Measurements from ENCODE around the gene DPYSL4.
"Not testable (repeated sequence)": the region's sequence is repeated elsewhere in the genome, so short reads cannot be mapped to it uniquely, and the experiment has no call there.

The DPYSL4 gene

GRCh38 chr10:132150777-132151176, 36.0 kb upstream of the DPYSL4 start:
- DNase-seq, result no peak

DNA sequence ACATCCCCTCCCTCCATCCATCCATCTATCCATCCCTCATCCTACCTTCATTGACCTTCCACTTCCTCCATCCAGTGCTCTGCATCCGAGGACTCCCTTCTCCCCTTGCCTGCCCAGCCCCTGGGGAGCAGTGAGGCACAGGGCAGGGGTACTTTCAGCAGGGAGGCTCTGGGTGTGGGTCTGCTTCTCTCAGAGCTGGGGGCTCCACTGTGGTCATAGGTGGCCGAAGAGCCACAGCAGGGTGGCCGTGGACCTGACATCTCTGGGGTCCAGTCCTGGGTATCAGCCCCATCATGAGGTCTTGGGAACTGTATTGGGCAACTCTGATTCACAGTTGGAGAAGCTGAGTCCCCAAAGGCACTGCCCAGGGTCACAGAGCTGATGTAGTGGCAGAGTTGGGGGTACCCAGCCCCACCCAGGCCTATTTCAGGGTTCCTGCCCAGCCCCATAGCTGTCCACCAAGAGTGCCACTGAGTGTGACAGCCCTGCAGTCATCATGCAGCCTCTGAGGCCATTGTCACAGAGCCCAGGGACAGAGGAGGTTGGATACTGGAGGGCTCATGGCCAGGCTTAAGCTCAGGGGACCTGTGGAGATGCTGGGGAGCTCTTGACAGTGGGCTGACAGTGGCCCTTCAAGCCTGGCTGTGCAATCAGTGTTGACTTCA, 35.3 kb upstream of the DPYSL4 start:
- DNase-seq, result no peak

DNA sequence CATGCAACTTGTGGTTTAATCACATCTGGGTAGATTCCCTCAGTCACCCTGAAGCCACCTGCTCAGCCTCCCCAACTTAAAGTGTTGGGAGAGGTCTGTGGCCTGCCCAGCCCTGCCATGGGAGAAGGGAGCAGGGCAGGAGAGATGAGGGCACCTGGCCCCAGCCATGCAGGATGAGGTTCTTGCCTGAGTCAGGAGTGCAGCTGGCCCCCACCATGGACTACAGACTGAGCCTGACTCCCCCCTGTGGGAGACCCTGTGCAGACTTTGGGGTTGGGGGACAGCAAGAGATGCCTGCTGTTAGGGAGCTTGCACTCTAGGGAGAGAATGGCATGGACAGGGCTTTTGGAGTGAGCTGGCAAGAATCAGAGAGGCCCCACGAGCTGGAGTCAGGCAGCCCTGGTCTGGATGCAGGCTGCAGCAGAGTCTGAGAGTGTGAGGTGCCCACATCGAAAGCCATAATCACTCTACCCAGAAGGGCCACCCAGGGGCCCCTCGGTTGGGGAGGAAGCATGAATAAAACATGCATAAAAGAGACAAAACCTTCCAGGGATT, 34.7 kb upstream of the DPYSL4 start:
- DNase-seq, result no peak

DNA sequence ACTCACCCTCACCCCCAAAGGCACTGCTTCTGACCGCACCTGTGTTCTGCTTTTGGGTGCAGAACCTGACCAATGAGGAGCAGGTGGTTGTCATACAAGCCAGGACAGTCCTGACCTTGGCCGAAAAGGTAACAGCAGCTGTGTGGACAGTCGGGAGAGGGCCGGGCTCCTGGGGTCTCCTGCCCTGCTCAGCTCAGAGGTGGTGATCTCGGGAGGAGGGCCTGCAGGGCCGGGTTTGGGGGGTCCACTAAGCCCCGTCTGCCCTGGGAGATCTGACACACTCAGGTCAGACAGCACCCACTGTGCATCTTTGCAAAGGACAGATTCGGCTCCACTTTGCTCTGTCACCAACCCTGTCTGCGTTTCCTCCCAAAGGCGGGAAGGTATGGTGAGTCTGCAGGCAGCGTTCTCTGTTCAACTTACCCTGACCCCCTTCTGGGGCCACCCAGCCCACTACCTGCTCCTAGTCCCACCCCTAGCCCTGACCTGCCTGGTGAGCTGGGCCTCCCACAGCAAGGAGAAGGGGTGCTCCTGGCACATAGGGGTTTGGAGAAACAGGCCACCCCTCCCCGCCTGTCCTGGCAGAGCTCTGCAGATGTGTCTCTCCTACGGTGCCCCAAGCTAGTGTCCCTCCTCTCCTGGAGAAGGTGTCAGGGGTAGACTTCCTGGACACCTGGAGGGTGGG, 33.7 kb upstream of the DPYSL4 start:
- no peak for DNase-seq

- no peak for DNase-seq
Measured at GRCh38 chr10:132153616-132154217, 33.0 kb upstream of the DPYSL4 start.

DNA sequence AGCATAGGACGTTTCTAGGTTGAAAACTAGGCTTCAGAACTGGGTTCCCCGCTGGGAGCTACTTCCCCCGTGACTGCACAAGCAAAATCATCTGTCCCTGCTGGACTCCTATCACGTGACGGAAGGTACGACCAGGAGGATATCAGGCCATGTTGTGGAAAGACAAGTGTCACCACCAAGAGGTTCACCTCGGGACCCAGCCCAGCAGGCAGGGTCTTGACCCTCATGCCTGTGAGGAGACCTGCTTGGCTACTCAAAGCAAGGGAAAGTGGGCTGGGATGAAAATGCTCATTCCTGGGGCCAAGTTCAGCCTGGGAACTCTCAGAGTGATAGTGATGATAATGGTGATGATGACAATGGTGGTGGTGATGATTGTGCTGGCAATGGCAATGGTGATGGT, 32.3 kb upstream of the DPYSL4 start:
- no peak for DNase-seq

- DNase-seq, result no peak
Measured at GRCh38 chr10:132154931-132155330, 31.8 kb upstream of the DPYSL4 start.

DNA sequence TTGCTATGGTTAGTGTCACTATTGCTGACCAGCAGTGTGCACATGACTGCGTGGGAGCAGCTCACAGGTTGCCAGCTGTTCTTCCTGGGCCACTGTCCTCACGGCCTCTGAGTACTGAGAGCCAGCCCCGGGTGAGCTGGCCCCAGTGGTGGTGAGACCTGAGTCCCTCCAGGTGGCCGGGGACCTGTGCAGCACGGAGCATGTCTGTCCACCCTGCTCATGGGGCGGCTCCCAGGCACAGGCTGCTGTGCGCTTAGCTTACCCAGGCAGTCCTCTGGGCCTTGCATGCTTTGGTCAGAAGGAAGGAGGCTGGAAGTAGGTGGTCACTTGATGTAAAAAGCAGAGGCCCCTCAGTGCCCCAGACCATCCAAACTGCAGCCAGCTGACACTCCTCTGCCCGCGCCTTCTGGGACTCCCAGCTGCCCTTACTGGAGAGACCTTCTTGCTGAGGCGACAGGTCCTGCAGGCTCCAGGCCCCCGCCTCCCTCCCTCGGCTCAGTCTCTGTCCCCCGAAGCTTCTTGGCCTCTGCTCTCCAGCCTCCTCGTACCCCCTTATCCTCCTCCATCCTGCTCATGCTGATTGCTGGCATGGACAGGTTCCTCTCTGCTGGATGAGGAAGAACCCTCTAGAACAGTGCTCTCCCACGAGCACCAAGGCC, 30.9 kb upstream of the DPYSL4 start:
- DNase-seq, result no peak

- no peak for DNase-seq
Measured at GRCh38 chr10:132156382-132156781, 30.4 kb upstream of the DPYSL4 start.

- no peak for DNase-seq
Measured at GRCh38 chr10:132157101-132157500, 29.6 kb upstream of the DPYSL4 start.

GRCh38 chr10:132158122-132158741, 28.5 kb upstream of the DPYSL4 start:
- DNase-seq, result no peak

GRCh38 chr10:132158823-132159222, 27.9 kb upstream of the DPYSL4 start:
- DNase-seq, result no peak

DNA sequence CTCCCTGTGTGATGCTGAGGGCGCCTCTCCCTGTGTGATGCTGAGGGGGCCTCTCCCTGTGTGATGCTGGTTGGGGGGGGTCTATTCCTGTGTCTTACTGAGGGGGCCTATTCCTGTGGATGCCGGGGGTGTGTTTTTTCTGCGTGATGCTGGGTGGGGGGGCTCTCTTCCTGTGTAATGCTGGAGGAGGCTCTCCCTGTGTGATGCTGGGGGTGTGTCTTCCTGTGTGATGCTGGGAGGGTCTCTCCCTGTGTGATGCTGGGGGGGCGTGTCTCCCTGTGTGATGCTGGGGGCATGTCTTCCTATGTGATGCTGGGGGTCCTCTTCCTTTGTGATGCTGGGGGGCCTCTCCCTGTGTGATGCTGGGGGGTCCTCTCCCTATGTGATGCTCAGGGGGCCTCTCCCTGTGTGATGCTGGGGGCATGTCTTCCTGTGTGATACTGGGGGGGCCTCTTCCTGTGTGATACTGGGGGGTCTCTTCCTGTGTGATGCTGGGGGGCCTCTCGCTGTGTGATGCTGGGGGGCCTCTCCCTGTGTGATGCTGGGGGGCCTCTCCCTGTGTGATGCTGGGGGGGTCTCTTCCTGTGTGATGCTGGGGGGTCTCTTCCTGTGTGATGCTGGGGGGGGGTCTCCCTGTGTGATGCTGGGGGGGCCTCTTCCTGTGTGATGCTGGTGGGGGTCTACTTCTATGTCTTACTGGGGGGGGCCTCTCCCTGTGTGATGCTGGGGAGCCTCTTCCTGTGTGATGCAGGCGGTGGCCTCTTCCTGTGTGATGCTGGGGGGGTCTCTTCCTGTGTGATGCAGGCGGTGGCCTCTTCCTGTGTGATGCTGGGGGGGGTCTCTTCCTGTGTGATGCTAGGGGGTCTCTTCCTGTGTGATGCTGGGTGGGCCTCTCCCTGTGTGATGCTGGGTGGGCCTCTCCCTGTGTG, 27.2 kb upstream of the DPYSL4 start:
- not testable (repeated sequence) for DNase-seq

DNA sequence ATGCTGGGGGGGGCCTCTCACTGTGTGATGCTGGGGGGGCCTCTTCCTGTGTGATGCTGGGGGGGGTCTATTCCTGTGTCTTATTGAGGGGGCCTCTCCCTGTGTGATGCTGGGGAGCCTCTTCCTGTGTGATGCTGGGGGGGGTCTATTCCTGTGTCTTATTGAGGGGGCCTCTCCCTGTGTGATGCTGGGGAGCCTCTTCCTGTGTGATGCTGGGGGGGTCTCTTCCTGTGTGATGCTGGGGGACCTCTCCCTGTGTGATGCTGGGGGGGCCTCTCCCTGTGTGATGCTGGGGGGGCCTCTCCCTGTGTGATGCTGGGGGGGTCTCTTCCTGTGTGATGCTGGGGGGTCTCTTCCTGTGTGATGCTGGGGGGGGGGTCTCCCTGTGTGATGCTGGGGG, 26.5 kb upstream of the DPYSL4 start:
- not testable (repeated sequence) for DNase-seq

DNA sequence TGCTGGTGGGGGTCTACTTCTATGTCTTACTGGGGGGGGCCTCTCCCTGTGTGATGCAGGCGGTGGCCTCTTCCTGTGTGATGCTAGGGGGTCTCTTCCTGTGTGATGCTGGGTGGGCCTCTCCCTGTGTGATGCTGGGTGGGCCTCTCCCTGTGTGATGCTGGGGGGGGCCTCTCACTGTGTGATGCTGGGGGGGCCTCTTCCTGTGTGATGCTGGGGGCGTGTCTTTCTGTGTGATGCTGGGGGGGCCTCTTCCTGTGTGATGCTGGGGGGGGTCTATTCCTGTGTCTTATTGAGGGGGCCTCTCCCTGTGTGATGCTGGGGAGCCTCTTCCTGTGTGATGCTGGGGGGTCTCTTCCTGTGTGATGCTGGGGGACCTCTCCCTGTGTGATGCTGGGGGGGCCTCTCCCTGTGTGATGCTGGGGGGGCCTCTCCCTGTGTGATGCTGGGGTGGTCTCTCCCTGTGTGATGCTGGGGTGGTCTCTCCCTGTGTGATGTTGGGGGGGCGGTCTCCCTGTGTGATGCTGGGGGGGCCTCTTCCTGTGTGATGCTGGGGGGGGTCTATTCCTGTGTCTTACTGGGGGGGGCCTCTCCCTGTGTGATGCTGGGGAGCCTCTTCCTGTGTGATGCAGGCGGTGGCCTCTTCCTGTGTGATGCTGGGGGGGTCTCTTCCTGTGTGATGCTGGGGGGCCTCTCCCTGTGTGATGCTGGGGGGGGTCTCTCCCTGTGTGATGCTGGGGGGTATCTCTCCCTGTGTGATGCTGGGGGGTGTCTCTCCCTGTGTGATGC, 25.7 kb upstream of the DPYSL4 start:
- DNase-seq, result not testable (repeated sequence)

GRCh38 chr10:132162021-132162531, 24.7 kb upstream of the DPYSL4 start:
- DNase-seq, result no peak

DNA sequence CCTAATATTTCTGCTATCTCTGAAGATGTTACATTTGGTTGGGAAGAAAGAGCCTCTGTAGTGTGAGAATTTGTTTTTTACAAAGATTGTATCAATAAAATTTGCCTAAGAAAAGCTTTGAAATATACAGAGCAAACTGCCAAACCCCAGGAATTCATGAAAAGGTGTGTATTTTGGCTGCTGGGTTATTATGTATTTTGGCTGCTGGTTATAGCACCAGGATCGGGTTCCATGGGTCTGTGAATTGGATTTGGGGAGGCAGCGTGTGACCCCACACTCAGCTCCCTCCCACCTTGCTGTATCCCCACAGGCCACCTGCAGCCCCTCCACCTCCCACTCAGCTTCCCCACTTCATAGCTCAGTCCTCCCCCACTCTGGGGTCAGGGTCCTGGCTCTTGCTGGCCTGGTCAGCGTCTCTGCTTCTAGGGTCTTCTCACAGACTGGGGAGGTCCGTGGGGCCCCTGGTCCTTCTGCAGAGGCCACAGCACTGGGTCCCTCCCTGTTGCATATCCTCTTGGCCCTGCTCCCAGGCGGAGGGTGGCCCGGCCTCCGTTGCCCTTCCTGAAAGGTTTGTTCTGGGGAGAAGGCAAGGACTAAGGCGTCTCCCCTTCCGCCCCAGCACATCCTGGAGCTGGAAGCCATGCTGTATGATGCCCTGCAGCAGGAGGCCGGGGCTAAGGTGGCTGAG, 24.0 kb upstream of the DPYSL4 start:
- DNase-seq, result no peak

DNA sequence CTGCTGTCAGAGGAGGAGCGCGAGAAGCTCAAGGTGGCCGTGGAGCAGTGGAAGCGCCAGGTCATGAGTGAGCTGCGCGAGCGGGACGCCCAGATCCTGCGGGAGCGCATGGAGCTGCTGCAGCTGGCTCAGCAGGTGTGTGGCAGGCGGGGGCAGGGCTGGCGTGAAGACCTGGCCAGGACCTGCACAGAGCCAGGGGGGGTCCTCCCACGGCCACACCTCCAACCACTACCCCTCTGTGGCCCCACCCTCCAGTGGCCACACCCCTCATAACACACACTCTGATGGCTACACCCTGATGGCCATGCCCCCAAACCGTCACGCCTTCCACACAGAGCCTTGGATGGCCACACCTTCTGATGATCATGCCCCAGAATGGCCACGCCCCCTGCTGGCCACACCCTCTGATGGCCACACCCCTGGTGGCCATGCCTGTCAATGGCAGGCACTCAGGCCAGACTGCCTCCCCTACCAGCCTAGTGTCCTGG, 23.4 kb upstream of the DPYSL4 start:
- DNase-seq, result no peak

DNA sequence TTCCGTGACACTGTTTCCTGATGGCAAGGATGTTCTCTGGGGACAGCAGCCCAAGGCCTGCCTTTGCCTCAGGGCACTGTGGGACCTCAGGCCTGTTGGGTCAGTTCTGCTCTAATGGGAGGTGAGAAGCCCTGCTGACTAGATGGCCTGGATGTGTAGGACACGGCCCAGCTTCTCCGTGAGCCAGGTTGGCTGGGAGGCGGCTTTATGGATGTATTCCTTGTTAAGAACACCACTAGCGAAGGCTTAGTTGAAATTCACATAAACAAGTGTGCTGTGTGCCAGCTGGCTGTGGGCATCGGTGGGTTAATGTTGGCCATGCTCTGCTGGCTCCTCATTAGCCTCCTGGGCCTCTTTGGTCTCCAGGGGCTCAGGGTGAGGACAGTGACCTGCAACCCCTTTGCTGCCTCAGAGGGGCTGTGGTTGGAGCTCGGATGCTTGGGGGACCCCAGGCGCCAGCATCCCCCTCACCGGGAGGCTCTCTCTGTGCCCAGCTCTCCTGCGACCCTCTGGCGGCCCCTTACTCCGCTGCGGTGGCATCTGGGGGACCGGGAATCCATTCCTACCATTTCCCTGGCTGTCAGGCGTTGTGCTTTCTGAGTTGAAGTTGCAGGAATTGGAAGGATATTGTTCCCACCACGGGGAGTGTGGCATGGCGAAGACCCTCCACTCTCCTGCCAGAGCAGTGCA, 22.8 kb upstream of the DPYSL4 start:
- no peak for DNase-seq

All from GF-D8 (cell line).